H1 (cell line): Measurements from ENCODE around the gene ZDHHC5. TPM values are rescaled to one million over a fixed set of nuclear protein-coding genes. Genes with fewer than 3 reads are reported as not detected.

Source experiments
- BACH1 ChIP-seq: IDR thresholded peaks from 2 replicates; pipeline ENCODE4 v1.6.1; 2012; ENCODE audit warnings: low read length, improper control_type of control experiment
- CHD7 ChIP-seq: fragments of 300-600 bp; sonication (generic); IDR thresholded peaks from 2 replicates; pipeline ENCODE4 v1.7.1; 2012; ENCODE audit warnings: low read length, moderate library complexity, mild to moderate bottlenecking, inconsistent platforms; ENCODE audit not compliant: insufficient replicate concordance
- FOSL1 ChIP-seq: IDR thresholded peaks from 2 replicates; pipeline ENCODE4 v1.6.1; 2011; ENCODE audit warnings: mild to moderate bottlenecking, low read depth, low read length, moderate library complexity; ENCODE audit not compliant: insufficient read depth
- HDAC6 ChIP-seq: IDR thresholded peaks from one replicate; pipeline ENCODE4 v1.7.1; 2012; ENCODE audit warnings: low read depth, mild to moderate bottlenecking, inconsistent platforms, low read length, moderate library complexity
- KDM1A ChIP-seq: fragments of 200-600, 300-600 bp; sonication (generic); IDR thresholded peaks from 2 replicates; pipeline ENCODE4 v1.7.1; 2016; ENCODE audit warnings: mild to moderate bottlenecking, low read length, borderline replicate concordance
- KDM4A ChIP-seq: IDR thresholded peaks from one replicate; pipeline ENCODE4 v1.7.1; 2012; ENCODE audit warnings: low read depth, mild to moderate bottlenecking, moderate library complexity, low read length, inconsistent platforms; ENCODE audit not compliant: severe bottlenecking
- PHF8 ChIP-seq: fragments of 200-600 bp; sonication (generic); conservative IDR thresholded peaks from 2 replicates; pipeline ENCODE4 v1.7.1; 2012; ENCODE audit warnings: low read depth, mild to moderate bottlenecking, inconsistent platforms, low read length, moderate library complexity
- RNF2 ChIP-seq: fragments of 200-900, 300-1000 bp; sonication (generic); IDR thresholded peaks from 2 replicates; pipeline ENCODE4 v1.7.1; 2016; ENCODE audit warnings: borderline replicate concordance, low read depth, mild to moderate bottlenecking, antibody characterized with exemption, low read length; ENCODE audit not compliant: poor library complexity, severe bottlenecking; ENCODE audit errors: missing control alignments
- SAP30 ChIP-seq: fragments of 300-600 bp; sonication (generic); IDR thresholded peaks from 2 replicates; pipeline ENCODE4 v1.7.1; 2012; ENCODE audit warnings: low read length, moderate library complexity, mild to moderate bottlenecking, inconsistent platforms; ENCODE audit not compliant: insufficient read depth, insufficient replicate concordance
- polyA plus RNA-seq, 7 experiments: library from polyadenylated mRNA; depleted of rRNA in 3 of 7; stranded (reverse) in 5 of 7; unstranded in 2 of 7; fragments of >200 nt in 5 of 7; fragments of 200-250 nt in 2 of 7; gene quantifications; 1 replicate in 5 of 7; 2 replicates in 1 of 7; 4 replicates in 1 of 7; pipeline versions ENCODE4 v1.2.1 to v1.2.3, GENCODE V29; 2011 to 2013; ENCODE audit warnings: missing spikeins in 2 of 7, mixed read lengths in 2 of 7
- total RNA-seq: library from RNA; stranded (reverse); fragmentation: NEBNext Ultra II Directional; extraction: Animal tissue kit (Norgen Biotek cat#: 25700); gene quantifications from 2 replicates; pipeline ENCODE4 v1.2.1, GENCODE V29; 2021

ZDHHC5 gene
- total and polyA plus RNA-seq, 2 of the 8 experiments (the other 6 are each of a cell fraction or from before 2014, with no cell fraction given): 40.0 to 56.3 TPM

GRCh38 chr11:57712256-57713150, 44.6 kb downstream of the ZDHHC5 start, which contains the start of gene TMX2 (continued):
- TF ChIP-seq CHD7 (no peak), KDM4A (peak; percentile 37), PHF8 (peak; percentile 78), HDAC6 (no peak), FOSL1 (no peak), SAP30 (peak; percentile 81), RNF2 (no peak), BACH1 (no peak), KDM1A (no peak)
